GM21723 (cell line): ENCODE results near the gene CD300LB.
"Not testable (repeated sequence)": the region's sequence is repeated elsewhere in the genome, so short reads cannot be mapped to it uniquely, and the experiment has no call there.

Source experiments
- ATAC-seq: cut with Tn5 transposase; IDR thresholded peaks from one replicate; pipeline ENCODE4 v1.9.1; 2021; ENCODE audit warnings: mild to moderate bottlenecking, moderate library complexity; ENCODE audit not compliant: unreplicated experiment

CD300LB gene

GRCh38 chr17:74499992-74500391, 31.3 kb downstream of the CD300LB start:
- ATAC-seq, result no peak

GRCh38 chr17:74497471-74497870, 33.8 kb downstream of the CD300LB start:
- ATAC-seq, result no peak

GRCh38 chr17:74493331-74493833, 37.9 kb downstream of the CD300LB start:
- no peak for ATAC-seq

- ATAC-seq, result no peak
Measured at GRCh38 chr17:74491626-74492025, 39.6 kb downstream of the CD300LB start.

GRCh38 chr17:74490716-74491115, 40.6 kb downstream of the CD300LB start:
- ATAC-seq, result no peak

GRCh38 chr17:74488276-74488675, 43.0 kb downstream of the CD300LB start:
- ATAC-seq, result not testable (repeated sequence)

GRCh38 chr17:74485841-74486240, 45.4 kb downstream of the CD300LB start:
- ATAC-seq, result no peak

- ATAC-seq, result no peak
Measured at GRCh38 chr17:74485022-74485743, 46.1 kb downstream of the CD300LB start.

- ATAC-seq, result no peak
Measured at GRCh38 chr17:74484066-74484465, 47.2 kb downstream of the CD300LB start.

GRCh38 chr17:74481621-74482020, 49.7 kb downstream of the CD300LB start:
- ATAC-seq, result no peak

- no peak for ATAC-seq
Measured at GRCh38 chr17:74480290-74480689, 51.0 kb downstream of the CD300LB start.

- ATAC-seq, result no peak
Measured at GRCh38 chr17:74478420-74479100, 52.7 kb downstream of the CD300LB start.

GRCh38 chr17:74477411-74477810, 53.9 kb downstream of the CD300LB start:
- ATAC-seq, result no peak

GRCh38 chr17:74475189-74475588, 56.1 kb downstream of the CD300LB start:
- ATAC-seq, result no peak

- no peak for ATAC-seq
Measured at GRCh38 chr17:74474043-74474792, 57.1 kb downstream of the CD300LB start.

- no peak for ATAC-seq
Measured at GRCh38 chr17:74473294-74473693, 58.0 kb downstream of the CD300LB start.

- no peak for ATAC-seq
Measured at GRCh38 chr17:74472890-74473289, 58.4 kb downstream of the CD300LB start.

GRCh38 chr17:74471341-74471740, 59.9 kb downstream of the CD300LB start:
- ATAC-seq, result no peak
